ENCODE measurements around the gene LRP1B. TPM values are rescaled to one million over a fixed set of nuclear protein-coding genes. Genes with fewer than 3 reads are reported as not detected.

The LRP1B gene
- total and polyA plus RNA-seq, 4 donors, result 0.01 to 0.84 (median 0.17) TPM

DNA sequence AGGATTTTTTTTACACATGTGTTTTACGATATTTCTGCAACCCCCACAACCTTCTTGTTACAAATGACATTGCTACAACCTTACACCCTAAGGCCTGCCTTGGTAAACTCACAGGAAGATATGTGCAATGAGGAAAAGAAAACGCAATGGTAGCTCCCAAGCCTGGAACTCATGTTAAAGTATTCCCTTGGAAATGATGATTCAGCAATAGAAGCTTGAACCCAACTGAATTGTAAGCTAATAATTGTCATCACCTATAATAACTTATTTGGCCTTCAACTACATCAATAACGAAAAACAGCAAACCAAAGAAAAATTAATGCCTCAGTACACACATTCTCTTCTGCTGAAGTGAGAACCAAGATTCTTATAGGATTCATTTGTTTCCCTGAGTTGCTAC, 491.0 kb downstream of the LRP1B start:
- DNase-seq (ENCODE audit: low spot score), result no peak
- Histone ChIP-seq H3K9ac (ENCODE audit: low read depth in 1 of 2, low read length in 2 of 2) (no peak overlapping the region), H3K9me3 (ENCODE audit: control insufficient read depth in 4 of 4, low read length in 3 of 4) (no peaks in the 10 kb centered on the region), H3K27ac (ENCODE audit: low read depth in 1 of 2, low read length in 2 of 2) (no peak overlapping the region), H3K4me1 (ENCODE audit: control insufficient read depth in 4 of 4, insufficient read depth in 4 of 4, low read length in 3 of 4) (peaks cover 0 to 3% (median 0%) of the 10 kb centered on the region in 4 donors), H3K36me3 (ENCODE audit: control insufficient read depth in 4 of 4, insufficient read depth in 3 of 4, low read depth in 1 of 4, low read length in 3 of 4) (no peaks in the 10 kb centered on the region), H3K4me3 (ENCODE audit: low read depth in 1 of 3, low read length in 3 of 3) (no peak overlapping the region), H3K27me3 (ENCODE audit: control insufficient read depth in 4 of 4, insufficient read depth in 4 of 4, low read length in 3 of 4) (no peaks in the 10 kb centered on the region)
- 71% methylated on average over 3 of the region's 3 CpGs for WGBS
- TF ChIP-seq EGR1 (IDR thresholded peaks at IDR 0.05; ENCODE audit: low read depth in 2 of 2), result no peak
- no peak for TF ChIP-seq RXRA (IDR thresholded peaks at IDR 0.05)
- no peak for TF ChIP-seq YY1 (IDR thresholded peaks at IDR 0.05)

DNA sequence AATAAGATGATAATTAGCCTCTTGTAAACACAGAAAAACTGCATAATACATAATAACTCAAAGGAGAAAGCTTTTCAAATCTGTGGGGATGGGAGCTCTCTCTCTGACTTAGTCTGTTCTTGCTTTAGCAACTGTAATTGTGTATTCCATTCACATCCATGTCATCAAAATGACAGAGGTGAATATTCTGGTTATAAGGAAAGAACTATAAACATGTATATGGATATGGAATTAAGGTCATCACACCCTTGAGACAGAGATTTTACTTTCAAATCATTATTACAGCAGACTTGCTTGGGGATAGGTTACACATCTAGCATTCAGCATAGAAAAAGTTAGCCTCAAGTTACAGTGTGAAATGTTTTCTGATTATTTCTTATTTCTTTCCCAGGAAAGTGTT, 497.7 kb downstream of the LRP1B start:
- no peaks in the 10 kb centered on the region for H3K9me3 ChIP-seq (ENCODE audit: control insufficient read depth in 4 of 4, low read length in 3 of 4)
- no peaks in the 10 kb centered on the region for H3K27me3 ChIP-seq (ENCODE audit: control insufficient read depth in 4 of 4, insufficient read depth in 4 of 4, low read length in 3 of 4)
- H3K36me3 ChIP-seq (ENCODE audit: control insufficient read depth in 4 of 4, insufficient read depth in 3 of 4, low read depth in 1 of 4, low read length in 3 of 4), result no peaks in the 10 kb centered on the region
- no peak for DNase-seq (ENCODE audit: low spot score)
- peaks cover 0 to 3% (median 0%) of the 10 kb centered on the region in 4 donors for H3K4me1 ChIP-seq (ENCODE audit: control insufficient read depth in 4 of 4, insufficient read depth in 4 of 4, low read length in 3 of 4)
- no peak overlapping the region for H3K9ac ChIP-seq (ENCODE audit: low read depth in 1 of 2, low read length in 2 of 2)
- no peak overlapping the region for H3K27ac ChIP-seq (ENCODE audit: low read depth in 1 of 2, low read length in 2 of 2)
- TF ChIP-seq NR2F2 (IDR thresholded peaks at IDR 0.05), result no peak
- TF ChIP-seq, protein P1, sequence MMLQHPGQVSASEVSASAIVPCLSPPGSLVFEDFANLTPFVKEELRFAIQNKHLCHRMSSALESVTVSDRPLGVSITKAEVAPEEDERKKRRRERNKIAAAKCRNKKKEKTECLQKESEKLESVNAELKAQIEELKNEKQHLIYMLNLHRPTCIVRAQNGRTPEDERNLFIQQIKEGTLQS (IDR thresholded peaks at IDR 0.05), result no peak
- no peak for TF ChIP-seq GABPA (IDR thresholded peaks at IDR 0.05 in 1 of 2, conservative IDR thresholded peaks at IDR 0.05 in 1 of 2)
- TF ChIP-seq RXRA (IDR thresholded peaks at IDR 0.05), result no peak
- TF ChIP-seq TAF1 (conservative IDR thresholded peaks at IDR 0.05), result no peak
- TF ChIP-seq, protein P2, sequence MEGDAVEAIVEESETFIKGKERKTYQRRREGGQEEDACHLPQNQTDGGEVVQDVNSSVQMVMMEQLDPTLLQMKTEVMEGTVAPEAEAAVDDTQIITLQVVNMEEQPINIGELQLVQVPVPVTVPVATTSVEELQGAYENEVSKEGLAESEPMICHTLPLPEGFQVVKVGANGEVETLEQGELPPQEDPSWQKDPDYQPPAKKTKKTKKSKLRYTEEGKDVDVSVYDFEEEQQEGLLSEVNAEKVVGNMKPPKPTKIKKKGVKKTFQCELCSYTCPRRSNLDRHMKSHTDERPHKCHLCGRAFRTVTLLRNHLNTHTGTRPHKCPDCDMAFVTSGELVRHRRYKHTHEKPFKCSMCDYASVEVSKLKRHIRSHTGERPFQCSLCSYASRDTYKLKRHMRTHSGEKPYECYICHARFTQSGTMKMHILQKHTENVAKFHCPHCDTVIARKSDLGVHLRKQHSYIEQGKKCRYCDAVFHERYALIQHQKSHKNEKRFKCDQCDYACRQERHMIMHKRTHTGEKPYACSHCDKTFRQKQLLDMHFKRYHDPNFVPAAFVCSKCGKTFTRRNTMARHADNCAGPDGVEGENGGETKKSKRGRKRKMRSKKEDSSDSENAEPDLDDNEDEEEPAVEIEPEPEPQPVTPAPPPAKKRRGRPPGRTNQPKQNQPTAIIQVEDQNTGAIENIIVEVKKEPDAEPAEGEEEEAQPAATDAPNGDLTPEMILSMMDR (IDR thresholded peaks at IDR 0.05; ENCODE audit: low read depth, low read length, missing input control), result no peak
- TF ChIP-seq REST (IDR thresholded peaks at IDR 0.05), result no peak
- TF ChIP-seq SP1 (IDR thresholded peaks at IDR 0.05), result no peak
- TF ChIP-seq JUND (IDR thresholded peaks at IDR 0.05), result no peak
- no peak for TF ChIP-seq MAX (IDR thresholded peaks at IDR 0.05)
- TF ChIP-seq FOXA1 (IDR thresholded peaks at IDR 0.05), result no peak
- TF ChIP-seq FOXA2 (IDR thresholded peaks at IDR 0.05), result no peak
- TF ChIP-seq RAD21 (IDR thresholded peaks at IDR 0.05), result no peak
- no peak for TF ChIP-seq ZBTB33 (IDR thresholded peaks at IDR 0.05)
- no peak for TF ChIP-seq HNF4G (IDR thresholded peaks at IDR 0.05)
- no peak for TF ChIP-seq HNF4A (conservative IDR thresholded peaks at IDR 0.05)
- H3K4me3 ChIP-seq (ENCODE audit: low read depth in 1 of 3, low read length in 3 of 3), result no peak overlapping the region
